Chondrocyte (in vitro differentiated cells): ENCODE data around the gene COLEC12. TPM values are rescaled to one million over a fixed set of nuclear protein-coding genes. Genes with fewer than 3 reads are reported as not detected.

Source experiments
- DNase-seq: peaks from one replicate; pipeline ENCODE4 v3.0.0; 2021; ENCODE audit warnings: mixed read lengths, low spot score
- H3K27ac Mint-ChIP-seq: one replicate; pipeline ENCODE4 v1.8.0; 2021; ENCODE audit warnings: mild to moderate bottlenecking, moderate library complexity, mixed read lengths; ENCODE audit not compliant: unreplicated experiment
- H3K27me3 Mint-ChIP-seq: 2 replicates; pipeline ENCODE4 v1.8.0; 2021; ENCODE audit warnings: low read depth, mixed read lengths
- H3K36me3 Mint-ChIP-seq: 2 replicates; pipeline ENCODE4 v1.8.0; 2021; ENCODE audit warnings: low read depth, mixed read lengths
- H3K4me1 Mint-ChIP-seq: 2 replicates; pipeline ENCODE4 v1.8.0; 2021; ENCODE audit warnings: low read depth, mild to moderate bottlenecking, mixed read lengths
- H3K4me3 Mint-ChIP-seq: one replicate; pipeline ENCODE4 v1.8.0; 2021; ENCODE audit warnings: mild to moderate bottlenecking, moderate library complexity, mixed read lengths; ENCODE audit not compliant: unreplicated experiment
- H3K9me3 Mint-ChIP-seq: 2 replicates; pipeline ENCODE4 v1.8.0; 2021; ENCODE audit warnings: low read depth, mixed read lengths
- CTCF ChIP-seq: fragments of 200-600 bp; sonication (generic); IDR thresholded peaks from 2 replicates; pipeline ENCODE4 v1.5.0; 2021; ENCODE audit warnings: antibody characterized with exemption, mild to moderate bottlenecking, moderate library complexity
- total RNA-seq: library from RNA; stranded (reverse); gene quantifications from 3 replicates; pipeline ENCODE4 v1.2.1, GENCODE V29; 2021

Gene COLEC12
- total RNA-seq, 1 donor from 2014 or later = 2.1 TPM

GRCh38 chr18:396251-396555, 104.3 kb downstream of the COLEC12 start:
- TF ChIP-seq CTCF = no peak
- H3K27ac Mint-ChIP-seq = no peak overlapping the region
- H3K27me3 Mint-ChIP-seq = no peaks in the 10 kb centered on the region
- DNase-seq = no peak
- no peaks in the 10 kb centered on the region for H3K9me3 Mint-ChIP-seq
- H3K4me3 Mint-ChIP-seq = no peak overlapping the region
- H3K4me1 Mint-ChIP-seq = peaks cover 14% of the 10 kb centered on the region
- H3K36me3 Mint-ChIP-seq = no peaks in the 10 kb centered on the region

GRCh38 chr18:395456-396250, 104.8 kb downstream of the COLEC12 start:
- no peak for DNase-seq
- no peak for TF ChIP-seq CTCF
- Mint-ChIP-seq H3K27ac (peak overlapping the region; percentile 74), H3K27me3 (no peaks in the 10 kb centered on the region), H3K4me1 (peaks cover 14% of the 10 kb centered on the region), H3K36me3 (no peaks in the 10 kb centered on the region), H3K4me3 (no peak overlapping the region), H3K9me3 (no peaks in the 10 kb centered on the region)

- H3K9me3 Mint-ChIP-seq = no peaks in the 10 kb centered on the region
- TF ChIP-seq CTCF = no peak
- H3K4me1 Mint-ChIP-seq = peaks cover 14% of the 10 kb centered on the region
- H3K4me3 Mint-ChIP-seq = no peak overlapping the region
- no peaks in the 10 kb centered on the region for H3K27me3 Mint-ChIP-seq
- no peak for DNase-seq
- peak overlapping the region; percentile 74 for H3K27ac Mint-ChIP-seq
- no peaks in the 10 kb centered on the region for H3K36me3 Mint-ChIP-seq
Measured at GRCh38 chr18:394987-395362, 105.5 kb downstream of the COLEC12 start.

GRCh38 chr18:394262-394986, 106.1 kb downstream of the COLEC12 start:
- Mint-ChIP-seq H3K4me3 (no peak overlapping the region), H3K4me1 (peaks cover 14% of the 10 kb centered on the region), H3K27ac (peak overlapping the region; percentile 74), H3K27me3 (no peaks in the 10 kb centered on the region), H3K9me3 (no peaks in the 10 kb centered on the region), H3K36me3 (no peaks in the 10 kb centered on the region)
- DNase-seq = no peak
- no peak for TF ChIP-seq CTCF

GRCh38 chr18:393574-393957, 106.9 kb downstream of the COLEC12 start:
- H3K27ac Mint-ChIP-seq = no peak overlapping the region
- no peak for DNase-seq
- no peaks in the 10 kb centered on the region for H3K27me3 Mint-ChIP-seq
- no peak for TF ChIP-seq CTCF
- H3K4me3 Mint-ChIP-seq = no peak overlapping the region
- H3K4me1 Mint-ChIP-seq = peaks cover 14% of the 10 kb centered on the region
- no peaks in the 10 kb centered on the region for H3K9me3 Mint-ChIP-seq
- no peaks in the 10 kb centered on the region for H3K36me3 Mint-ChIP-seq
